Dendritic cell treated with granulocyte-macrophage colony-stimulating factor and Interleukin-4, amounts not matched to agents 40 ng/mL and 50 ng/mL, for 4 days (primary cell): Measurements from ENCODE around the gene HBA2.
"Not testable (repeated sequence)": the region's sequence is repeated elsewhere in the genome, so short reads cannot be mapped to it uniquely, and the experiment has no call there.

Experiments
- H3K27ac Mint-ChIP-seq: one replicate; pipeline ENCODE4 v1.8.0; 2022; ENCODE audit warnings: mild to moderate bottlenecking, mixed read lengths
- H3K27me3 Mint-ChIP-seq: one replicate; pipeline ENCODE4 v1.8.0; 2022; ENCODE audit warnings: mild to moderate bottlenecking, mixed read lengths
- H3K36me3 Mint-ChIP-seq: one replicate; pipeline ENCODE4 v1.8.0; 2022; ENCODE audit warnings: low read depth, mixed read lengths
- H3K4me1 Mint-ChIP-seq: one replicate; pipeline ENCODE4 v1.8.0; 2022; ENCODE audit warnings: low read depth, mixed read lengths
- H3K4me3 Mint-ChIP-seq: one replicate; pipeline ENCODE4 v1.8.0; 2022; ENCODE audit warnings: mild to moderate bottlenecking, moderate library complexity, mixed read lengths
- H3K9me3 Mint-ChIP-seq: one replicate; pipeline ENCODE4 v1.8.0; 2022; ENCODE audit warnings: mixed read lengths
- intact Hi-C: fragments of 100-400 bp; cut with micrococcal nuclease; formaldehyde crosslinking; loops from one replicate; pipeline ENCODE4 v1.15.0; 2022

The HBA2 gene

DNA sequence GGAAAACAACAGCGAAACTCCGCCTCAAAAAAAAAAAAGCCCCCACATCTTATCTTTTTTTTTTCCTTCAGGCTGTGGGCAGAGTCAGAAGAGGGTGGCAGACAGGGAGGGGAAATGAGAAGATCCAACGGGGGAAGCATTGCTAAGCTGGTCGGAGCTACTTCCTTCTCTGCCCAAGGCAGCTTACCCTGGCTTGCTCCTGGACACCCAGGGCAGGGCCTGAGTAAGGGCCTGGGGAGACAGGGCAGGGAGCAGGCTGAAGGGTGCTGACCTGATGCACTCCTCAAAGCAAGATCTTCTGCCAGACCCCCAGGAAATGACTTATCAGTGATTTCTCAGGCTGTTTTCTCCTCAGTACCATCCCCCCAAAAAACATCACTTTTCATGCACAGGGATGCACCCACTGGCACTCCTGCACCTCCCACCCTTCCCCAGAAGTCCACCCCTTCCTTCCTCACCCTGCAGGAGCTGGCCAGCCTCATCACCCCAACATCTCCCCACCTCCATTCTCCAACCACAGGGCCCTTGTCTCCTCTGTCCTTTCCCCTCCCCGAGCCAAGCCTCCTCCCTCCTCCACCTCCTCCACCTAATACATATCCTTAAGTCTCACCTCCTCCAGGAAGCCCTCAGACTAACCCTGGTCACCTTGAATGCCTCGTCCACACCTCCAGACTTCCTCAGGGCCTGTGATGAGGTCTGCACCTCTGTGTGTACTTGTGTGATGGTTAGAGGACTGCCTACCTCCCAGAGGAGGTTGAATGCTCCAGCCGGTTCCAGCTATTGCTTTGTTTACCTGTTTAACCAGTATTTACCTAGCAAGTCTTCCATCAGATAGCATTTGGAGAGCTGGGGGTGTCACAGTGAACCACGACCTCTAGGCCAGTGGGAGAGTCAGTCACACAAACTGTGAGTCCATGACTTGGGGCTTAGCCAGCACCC is 2.6 kb downstream of the HBA2 start:
- H3K4me3 Mint-ChIP-seq = no peak overlapping the region
- peaks cover 74% of the 10 kb centered on the region for H3K27me3 Mint-ChIP-seq
- no peak overlapping the region for H3K27ac Mint-ChIP-seq
- H3K36me3 Mint-ChIP-seq = no peaks in the 10 kb centered on the region
- H3K9me3 Mint-ChIP-seq = no peaks in the 10 kb centered on the region
- H3K4me1 Mint-ChIP-seq = peaks cover 26% of the 10 kb centered on the region
- intact Hi-C loops = no loop called here

DNA sequence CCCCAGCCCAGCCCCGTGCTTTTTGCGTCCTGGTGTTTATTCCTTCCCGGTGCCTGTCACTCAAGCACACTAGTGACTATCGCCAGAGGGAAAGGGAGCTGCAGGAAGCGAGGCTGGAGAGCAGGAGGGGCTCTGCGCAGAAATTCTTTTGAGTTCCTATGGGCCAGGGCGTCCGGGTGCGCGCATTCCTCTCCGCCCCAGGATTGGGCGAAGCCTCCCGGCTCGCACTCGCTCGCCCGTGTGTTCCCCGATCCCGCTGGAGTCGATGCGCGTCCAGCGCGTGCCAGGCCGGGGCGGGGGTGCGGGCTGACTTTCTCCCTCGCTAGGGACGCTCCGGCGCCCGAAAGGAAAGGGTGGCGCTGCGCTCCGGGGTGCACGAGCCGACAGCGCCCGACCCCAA is 3.3 kb downstream of the HBA2 start:
- H3K36me3 Mint-ChIP-seq, intact Hi-C loops, H3K27ac Mint-ChIP-seq, H3K4me3 Mint-ChIP-seq, H3K9me3 Mint-ChIP-seq: not testable (repeated sequence)
- Mint-ChIP-seq H3K27me3 (peaks cover 72% of the 10 kb centered on the region), H3K4me1 (peaks cover 26% of the 10 kb centered on the region)

DNA sequence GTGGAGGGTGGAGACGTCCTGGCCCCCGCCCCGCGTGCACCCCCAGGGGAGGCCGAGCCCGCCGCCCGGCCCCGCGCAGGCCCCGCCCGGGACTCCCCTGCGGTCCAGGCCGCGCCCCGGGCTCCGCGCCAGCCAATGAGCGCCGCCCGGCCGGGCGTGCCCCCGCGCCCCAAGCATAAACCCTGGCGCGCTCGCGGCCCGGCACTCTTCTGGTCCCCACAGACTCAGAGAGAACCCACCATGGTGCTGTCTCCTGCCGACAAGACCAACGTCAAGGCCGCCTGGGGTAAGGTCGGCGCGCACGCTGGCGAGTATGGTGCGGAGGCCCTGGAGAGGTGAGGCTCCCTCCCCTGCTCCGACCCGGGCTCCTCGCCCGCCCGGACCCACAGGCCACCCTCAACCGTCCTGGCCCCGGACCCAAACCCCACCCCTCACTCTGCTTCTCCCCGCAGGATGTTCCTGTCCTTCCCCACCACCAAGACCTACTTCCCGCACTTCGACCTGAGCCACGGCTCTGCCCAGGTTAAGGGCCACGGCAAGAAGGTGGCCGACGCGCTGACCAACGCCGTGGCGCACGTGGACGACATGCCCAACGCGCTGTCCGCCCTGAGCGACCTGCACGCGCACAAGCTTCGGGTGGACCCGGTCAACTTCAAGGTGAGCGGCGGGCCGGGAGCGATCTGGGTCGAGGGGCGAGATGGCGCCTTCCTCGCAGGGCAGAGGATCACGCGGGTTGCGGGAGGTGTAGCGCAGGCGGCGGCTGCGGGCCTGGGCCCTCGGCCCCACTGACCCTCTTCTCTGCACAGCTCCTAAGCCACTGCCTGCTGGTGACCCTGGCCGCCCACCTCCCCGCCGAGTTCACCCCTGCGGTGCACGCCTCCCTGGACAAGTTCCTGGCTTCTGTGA is 4.1 kb downstream of the HBA2 start, which contains the start of gene HBA1:
Gene HBA1, plus strand, starts transcription at position 204 of the 906 bp plus-strand sequence. Its CDS starts 37 bp downstream, at position 241.
- intact Hi-C loops, H3K4me3 Mint-ChIP-seq, H3K27ac Mint-ChIP-seq, H3K36me3 Mint-ChIP-seq, H3K9me3 Mint-ChIP-seq: not testable (repeated sequence)
- Mint-ChIP-seq H3K4me1 (peaks cover 26% of the 10 kb centered on the region), H3K27me3 (peaks cover 71% of the 10 kb centered on the region)

DNA sequence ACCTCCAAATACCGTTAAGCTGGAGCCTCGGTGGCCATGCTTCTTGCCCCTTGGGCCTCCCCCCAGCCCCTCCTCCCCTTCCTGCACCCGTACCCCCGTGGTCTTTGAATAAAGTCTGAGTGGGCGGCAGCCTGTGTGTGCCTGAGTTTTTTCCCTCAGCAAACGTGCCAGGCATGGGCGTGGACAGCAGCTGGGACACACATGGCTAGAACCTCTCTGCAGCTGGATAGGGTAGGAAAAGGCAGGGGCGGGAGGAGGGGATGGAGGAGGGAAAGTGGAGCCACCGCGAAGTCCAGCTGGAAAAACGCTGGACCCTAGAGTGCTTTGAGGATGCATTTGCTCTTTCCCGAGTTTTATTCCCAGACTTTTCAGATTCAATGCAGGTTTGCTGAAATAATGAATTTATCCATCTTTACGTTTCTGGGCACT is 4.7 kb downstream of the HBA2 start:
- Mint-ChIP-seq H3K27ac (no peak overlapping the region), H3K4me1 (peaks cover 26% of the 10 kb centered on the region), H3K4me3 (no peak overlapping the region), H3K36me3 (no peaks in the 10 kb centered on the region), H3K27me3 (peaks cover 70% of the 10 kb centered on the region), H3K9me3 (no peaks in the 10 kb centered on the region)
- intact Hi-C loops = no loop called here

DNA sequence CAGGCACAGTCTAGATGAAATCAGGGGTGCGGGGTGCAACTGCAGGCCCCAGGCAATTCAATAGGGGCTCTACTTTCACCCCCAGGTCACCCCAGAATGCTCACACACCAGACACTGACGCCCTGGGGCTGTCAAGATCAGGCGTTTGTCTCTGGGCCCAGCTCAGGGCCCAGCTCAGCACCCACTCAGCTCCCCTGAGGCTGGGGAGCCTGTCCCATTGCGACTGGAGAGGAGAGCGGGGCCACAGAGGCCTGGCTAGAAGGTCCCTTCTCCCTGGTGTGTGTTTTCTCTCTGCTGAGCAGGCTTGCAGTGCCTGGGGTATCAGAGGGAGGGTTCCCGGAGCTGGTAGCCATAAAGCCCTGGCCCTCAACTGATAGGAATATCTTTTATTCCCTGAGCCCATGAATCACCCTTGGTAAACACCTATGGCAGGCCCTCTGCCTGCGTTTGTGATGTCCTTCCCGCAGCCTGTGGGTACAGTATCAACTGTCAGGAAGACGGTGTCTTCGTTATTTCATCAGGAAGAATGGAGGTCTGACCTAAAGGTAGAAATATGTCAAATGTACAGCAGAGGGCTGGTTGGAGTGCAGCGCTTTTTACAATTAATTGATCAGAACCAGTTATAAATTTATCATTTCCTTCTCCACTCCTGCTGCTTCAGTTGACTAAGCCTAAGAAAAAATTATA is 5.4 kb downstream of the HBA2 start:
- H3K36me3 Mint-ChIP-seq = no peaks in the 10 kb centered on the region
- no peak overlapping the region for H3K27ac Mint-ChIP-seq
- H3K9me3 Mint-ChIP-seq = no peaks in the 10 kb centered on the region
- peaks cover 70% of the 10 kb centered on the region for H3K27me3 Mint-ChIP-seq
- H3K4me1 Mint-ChIP-seq = peaks cover 26% of the 10 kb centered on the region
- intact Hi-C loops = no loop called here
- H3K4me3 Mint-ChIP-seq = no peak overlapping the region

DNA sequence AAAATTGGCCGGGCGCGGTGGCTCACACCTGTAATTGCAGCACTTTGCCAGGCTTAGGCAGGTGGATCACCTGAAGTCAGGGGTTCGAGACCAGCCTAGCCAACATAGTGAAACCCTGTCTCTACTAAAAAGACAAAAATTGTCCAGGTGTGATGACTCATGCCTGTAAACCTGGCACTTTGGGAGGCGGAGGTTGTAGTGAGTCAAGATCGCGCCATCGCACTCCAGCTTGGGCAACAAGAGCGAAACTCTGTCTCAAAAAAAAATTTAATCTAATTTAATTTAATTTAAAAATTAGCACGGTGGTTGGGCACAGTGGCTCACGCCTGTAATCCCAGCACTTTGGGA is 6.0 kb downstream of the HBA2 start:
- Mint-ChIP-seq H3K27me3 (peaks cover 65% of the 10 kb centered on the region), H3K27ac (no peak overlapping the region), H3K9me3 (no peaks in the 10 kb centered on the region), H3K4me1 (peaks cover 21% of the 10 kb centered on the region), H3K36me3 (no peaks in the 10 kb centered on the region), H3K4me3 (no peak overlapping the region)
- intact Hi-C loops = no loop called here

DNA sequence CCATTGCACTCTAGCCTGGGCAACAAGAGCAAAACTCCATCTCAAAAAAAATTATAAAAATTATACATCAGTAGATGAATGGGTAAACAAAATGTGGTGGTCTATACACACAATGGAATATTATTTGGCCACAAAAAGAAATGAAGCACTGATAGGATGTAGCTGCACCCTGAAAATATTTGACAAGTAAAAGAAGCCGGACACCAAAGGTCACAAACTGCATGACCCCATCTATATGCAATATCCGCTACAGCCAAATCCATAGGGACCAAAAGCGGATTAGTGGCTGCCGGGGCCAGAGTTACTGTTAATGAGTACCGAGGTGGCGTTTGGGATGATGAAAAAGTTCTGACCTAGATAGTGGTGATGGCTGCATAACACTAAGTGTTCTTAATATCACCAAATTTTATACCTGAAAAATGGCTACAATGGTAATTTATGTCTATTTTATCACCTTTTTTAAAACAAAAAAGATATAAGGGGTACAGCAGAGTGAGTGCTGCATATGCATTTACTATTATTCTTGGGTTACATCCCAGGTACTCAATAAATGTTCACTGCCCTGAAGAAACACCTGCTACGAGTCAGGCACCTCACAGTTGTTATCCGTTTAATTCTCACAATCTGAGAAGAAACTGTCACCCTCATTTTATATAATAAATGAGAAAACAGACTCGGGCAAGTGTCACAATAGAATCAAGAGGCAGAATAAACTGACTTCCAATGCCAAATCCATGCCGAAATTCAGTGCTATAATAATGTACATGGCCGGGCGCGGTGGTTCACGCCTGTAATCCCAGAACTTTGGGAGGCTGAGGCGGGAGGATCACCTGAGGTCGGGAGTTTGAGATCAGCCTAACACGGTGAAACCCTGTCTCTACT is 6.8 kb downstream of the HBA2 start:
- Mint-ChIP-seq H3K36me3 (no peaks in the 10 kb centered on the region), H3K27ac (no peak overlapping the region), H3K4me1 (peaks cover 13% of the 10 kb centered on the region), H3K9me3 (no peaks in the 10 kb centered on the region), H3K27me3 (peaks cover 58% of the 10 kb centered on the region), H3K4me3 (peak overlapping the region; percentile 13)
- intact Hi-C loops = no loop called here

DNA sequence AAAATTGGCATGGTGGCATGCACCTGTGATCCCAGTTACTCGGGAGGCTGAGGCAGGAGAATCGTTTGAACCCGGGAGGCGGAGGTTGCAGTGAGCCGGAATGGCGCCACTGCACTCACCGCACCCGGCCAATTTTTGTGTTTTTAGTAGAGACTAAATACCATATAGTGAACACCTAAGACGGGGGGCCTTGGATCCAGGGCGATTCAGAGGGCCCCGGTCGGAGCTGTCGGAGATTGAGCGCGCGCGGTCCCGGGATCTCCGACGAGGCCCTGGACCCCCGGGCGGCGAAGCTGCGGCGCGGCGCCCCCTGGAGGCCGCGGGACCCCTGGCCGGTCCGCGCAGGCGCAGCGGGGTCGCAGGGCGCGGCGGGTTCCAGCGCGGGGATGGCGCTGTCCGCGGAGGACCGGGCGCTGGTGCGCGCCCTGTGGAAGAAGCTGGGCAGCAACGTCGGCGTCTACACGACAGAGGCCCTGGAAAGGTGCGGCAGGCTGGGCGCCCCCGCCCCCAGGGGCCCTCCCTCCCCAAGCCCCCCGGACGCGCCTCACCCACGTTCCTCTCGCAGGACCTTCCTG is 7.5 kb downstream of the HBA2 start, which contains the start of gene HBQ1:
Gene HBQ1, plus strand, starts transcription at position 359 of the 575 bp plus-strand sequence. Its CDS starts 28 bp downstream, at position 387.
- peaks cover 4% of the 10 kb centered on the region for H3K36me3 Mint-ChIP-seq
- intact Hi-C loops = no loop called here
- H3K4me1 Mint-ChIP-seq = peaks cover 5% of the 10 kb centered on the region
- H3K9me3 Mint-ChIP-seq = no peaks in the 10 kb centered on the region
- peaks cover 51% of the 10 kb centered on the region for H3K27me3 Mint-ChIP-seq
- peak within 1 kb of the TSS; percentile 46 for H3K4me3 Mint-ChIP-seq
- no peak within 1 kb of the TSS for H3K27ac Mint-ChIP-seq

DNA sequence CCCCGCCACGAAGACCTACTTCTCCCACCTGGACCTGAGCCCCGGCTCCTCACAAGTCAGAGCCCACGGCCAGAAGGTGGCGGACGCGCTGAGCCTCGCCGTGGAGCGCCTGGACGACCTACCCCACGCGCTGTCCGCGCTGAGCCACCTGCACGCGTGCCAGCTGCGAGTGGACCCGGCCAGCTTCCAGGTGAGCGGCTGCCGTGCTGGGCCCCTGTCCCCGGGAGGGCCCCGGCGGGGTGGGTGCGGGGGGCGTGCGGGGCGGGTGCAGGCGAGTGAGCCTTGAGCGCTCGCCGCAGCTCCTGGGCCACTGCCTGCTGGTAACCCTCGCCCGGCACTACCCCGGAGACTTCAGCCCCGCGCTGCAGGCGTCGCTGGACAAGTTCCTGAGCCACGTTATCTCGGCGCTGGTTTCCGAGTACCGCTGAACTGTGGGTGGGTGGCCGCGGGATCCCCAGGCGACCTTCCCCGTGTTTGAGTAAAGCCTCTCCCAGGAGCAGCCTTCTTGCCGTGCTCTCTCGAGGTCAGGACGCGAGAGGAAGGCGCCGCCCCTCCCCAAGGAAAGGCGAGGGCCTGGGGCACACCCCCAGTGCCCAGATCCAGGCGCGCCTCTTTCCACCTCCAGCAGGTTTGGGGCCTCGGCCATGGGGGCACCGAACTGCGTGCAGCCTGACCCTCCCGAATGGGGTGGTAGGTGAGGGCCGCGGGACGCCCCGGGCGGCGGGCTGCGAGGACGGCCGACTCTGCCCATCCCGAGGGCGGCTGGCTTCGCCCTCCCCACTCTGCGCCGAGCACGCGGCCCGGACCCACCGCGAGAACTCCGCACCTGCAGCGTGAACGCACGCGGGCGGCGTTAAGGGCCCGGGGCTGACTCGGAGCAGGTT is 8.2 kb downstream of the HBA2 start:
- H3K9me3 Mint-ChIP-seq = no peaks in the 10 kb centered on the region
- H3K27ac Mint-ChIP-seq = no peak overlapping the region
- H3K4me3 Mint-ChIP-seq = peak overlapping the region; percentile 46
- H3K4me1 Mint-ChIP-seq = no peaks in the 10 kb centered on the region
- peaks cover 12% of the 10 kb centered on the region for H3K36me3 Mint-ChIP-seq
- H3K27me3 Mint-ChIP-seq = peaks cover 44% of the 10 kb centered on the region
- intact Hi-C loops = loop anchor here (1.0 kb wide), 2 partner anchors 64 to 74 kb away; no protein-coding TSS in a partner anchor

DNA sequence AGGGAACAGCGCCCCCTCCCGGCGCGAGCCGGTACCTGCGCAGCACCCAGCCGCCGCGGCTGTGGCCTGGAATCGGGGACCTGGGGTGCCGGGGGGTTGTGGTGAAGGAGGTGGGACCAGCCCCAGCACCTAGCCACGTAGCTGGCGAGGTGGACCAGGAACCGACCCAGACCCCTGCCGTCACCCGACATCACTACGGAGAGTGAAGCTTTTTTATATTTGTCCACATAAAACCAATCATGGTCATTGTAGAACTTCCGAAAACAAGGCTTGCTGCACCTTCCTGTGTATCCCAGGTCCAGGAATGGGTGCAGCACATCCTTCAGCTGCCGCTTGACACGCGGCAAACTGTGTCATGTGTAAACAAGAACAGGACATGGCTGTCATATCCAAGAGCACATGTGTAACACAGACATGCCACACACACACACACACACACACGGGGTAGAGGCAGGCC is 8.9 kb downstream of the HBA2 start:
- Mint-ChIP-seq H3K27me3 (peaks cover 42% of the 10 kb centered on the region), H3K4me1 (no peaks in the 10 kb centered on the region), H3K27ac (no peak overlapping the region), H3K4me3 (no peak overlapping the region), H3K36me3 (peaks cover 15% of the 10 kb centered on the region), H3K9me3 (no peaks in the 10 kb centered on the region)
- intact Hi-C loops = loop anchor here (1.0 kb wide), 2 partner anchors 64 to 74 kb away; no protein-coding TSS in a partner anchor

DNA sequence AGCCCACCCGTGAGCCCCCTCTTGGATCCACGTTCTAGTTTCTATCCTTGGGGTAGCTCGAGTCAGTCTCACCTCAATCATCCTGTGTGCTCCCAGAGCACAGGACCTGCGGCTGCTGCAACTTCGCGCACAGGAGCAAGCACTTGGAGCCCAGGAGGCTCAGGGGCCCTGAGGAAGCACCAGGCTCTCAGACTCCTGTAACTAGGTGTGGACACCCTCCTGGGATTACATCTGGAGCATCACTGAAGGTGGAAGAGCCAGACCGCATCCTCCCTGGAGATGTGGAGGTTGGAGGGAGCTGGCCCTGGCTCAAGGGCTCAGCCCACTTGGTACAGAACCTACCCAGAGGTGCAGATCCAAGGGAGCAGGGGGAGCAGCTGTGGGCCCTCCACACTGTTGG is 10.3 kb downstream of the HBA2 start:
- Mint-ChIP-seq H3K9me3 (no peaks in the 10 kb centered on the region), H3K27ac (no peak overlapping the region), H3K4me3 (no peak overlapping the region), H3K36me3 (peaks cover 25% of the 10 kb centered on the region), H3K4me1 (no peaks in the 10 kb centered on the region), H3K27me3 (peaks cover 31% of the 10 kb centered on the region)
- intact Hi-C loops = no loop called here

DNA sequence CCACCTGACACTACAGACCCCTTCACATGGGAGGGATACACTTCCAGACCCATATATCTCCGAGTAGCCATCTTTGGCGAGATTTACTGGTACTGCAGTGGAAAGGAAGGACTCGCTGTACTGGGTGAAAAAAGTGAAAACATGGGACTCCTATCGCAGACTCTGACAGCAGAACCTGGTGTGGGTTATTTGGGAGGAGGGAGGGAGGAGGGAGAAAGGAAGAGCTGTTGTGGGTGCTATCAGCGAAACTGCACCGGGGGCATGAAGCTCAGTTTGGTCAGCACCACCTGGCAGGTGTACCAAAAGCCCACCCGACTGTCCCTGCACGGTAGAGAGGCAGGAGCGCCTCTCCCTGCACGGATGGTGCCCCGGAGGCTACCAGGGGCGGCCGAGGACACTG is 12.5 kb downstream of the HBA2 start:
- Mint-ChIP-seq H3K9me3 (no peaks in the 10 kb centered on the region), H3K27me3 (peaks cover 13% of the 10 kb centered on the region), H3K36me3 (peaks cover 47% of the 10 kb centered on the region), H3K27ac (no peak overlapping the region), H3K4me3 (no peak overlapping the region), H3K4me1 (no peaks in the 10 kb centered on the region)
- intact Hi-C loops = no loop called here
